ENCODE results near the gene PRKCB.

DNA sequence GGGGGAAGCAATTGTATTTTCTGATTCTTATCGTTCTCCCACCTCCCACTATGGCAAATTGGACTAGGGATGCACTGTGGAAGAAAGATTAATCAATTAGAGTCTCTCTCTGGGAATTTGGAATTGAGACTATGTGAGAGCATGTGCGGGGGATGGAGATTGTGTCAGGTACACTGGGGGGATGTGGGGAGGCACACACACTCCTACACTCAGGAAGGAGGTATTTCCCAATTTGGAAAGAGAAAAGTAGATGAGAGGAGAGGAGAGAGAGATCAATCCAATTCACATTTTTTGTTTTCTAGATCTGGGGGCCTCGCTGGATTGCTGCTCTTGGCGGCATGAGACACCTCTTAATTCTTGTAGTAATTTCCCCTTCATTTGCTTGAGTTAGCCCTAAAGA, 14.3 kb upstream of the PRKCB start:
- TF ChIP-seq POLR2AphosphoS5 (IDR thresholded peaks at IDR 0.05): no peak
- TF ChIP-seq, protein P1, sequence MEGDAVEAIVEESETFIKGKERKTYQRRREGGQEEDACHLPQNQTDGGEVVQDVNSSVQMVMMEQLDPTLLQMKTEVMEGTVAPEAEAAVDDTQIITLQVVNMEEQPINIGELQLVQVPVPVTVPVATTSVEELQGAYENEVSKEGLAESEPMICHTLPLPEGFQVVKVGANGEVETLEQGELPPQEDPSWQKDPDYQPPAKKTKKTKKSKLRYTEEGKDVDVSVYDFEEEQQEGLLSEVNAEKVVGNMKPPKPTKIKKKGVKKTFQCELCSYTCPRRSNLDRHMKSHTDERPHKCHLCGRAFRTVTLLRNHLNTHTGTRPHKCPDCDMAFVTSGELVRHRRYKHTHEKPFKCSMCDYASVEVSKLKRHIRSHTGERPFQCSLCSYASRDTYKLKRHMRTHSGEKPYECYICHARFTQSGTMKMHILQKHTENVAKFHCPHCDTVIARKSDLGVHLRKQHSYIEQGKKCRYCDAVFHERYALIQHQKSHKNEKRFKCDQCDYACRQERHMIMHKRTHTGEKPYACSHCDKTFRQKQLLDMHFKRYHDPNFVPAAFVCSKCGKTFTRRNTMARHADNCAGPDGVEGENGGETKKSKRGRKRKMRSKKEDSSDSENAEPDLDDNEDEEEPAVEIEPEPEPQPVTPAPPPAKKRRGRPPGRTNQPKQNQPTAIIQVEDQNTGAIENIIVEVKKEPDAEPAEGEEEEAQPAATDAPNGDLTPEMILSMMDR (IDR thresholded peaks at IDR 0.05): no peak
